Measurements from ENCODE around the gene PPM1H. TPM values are rescaled to one million over a fixed set of nuclear protein-coding genes. Genes with fewer than 3 reads are reported as not detected.

PPM1H gene
- polyA plus RNA-seq, 1 donor: 20.0 TPM

GRCh38 chr12:62911286-62911685, 23.7 kb downstream of the PPM1H start:
- Histone ChIP-seq H3K27ac (ENCODE audit: low read length) (no peak overlapping the region), H3K9me3 (ENCODE audit: control insufficient read depth, low read depth, low read length) (no peaks in the 10 kb centered on the region), H3K27me3 (ENCODE audit: control insufficient read depth, insufficient read depth, low read length) (no peaks in the 10 kb centered on the region), H3K36me3 (ENCODE audit: control insufficient read depth, insufficient read depth, low read length) (peaks cover 3% of the 10 kb centered on the region), H3K4me3 (ENCODE audit: low read length) (no peak overlapping the region), H3K4me1 (ENCODE audit: control insufficient read depth, insufficient read depth, low read length) (peaks cover 4% of the 10 kb centered on the region)
- DNase-seq: no peak
- WGBS (ENCODE audit: insufficient coverage, low lambda C conversion rate): 83% methylated on average over 3 of the region's 4 CpGs

DNA sequence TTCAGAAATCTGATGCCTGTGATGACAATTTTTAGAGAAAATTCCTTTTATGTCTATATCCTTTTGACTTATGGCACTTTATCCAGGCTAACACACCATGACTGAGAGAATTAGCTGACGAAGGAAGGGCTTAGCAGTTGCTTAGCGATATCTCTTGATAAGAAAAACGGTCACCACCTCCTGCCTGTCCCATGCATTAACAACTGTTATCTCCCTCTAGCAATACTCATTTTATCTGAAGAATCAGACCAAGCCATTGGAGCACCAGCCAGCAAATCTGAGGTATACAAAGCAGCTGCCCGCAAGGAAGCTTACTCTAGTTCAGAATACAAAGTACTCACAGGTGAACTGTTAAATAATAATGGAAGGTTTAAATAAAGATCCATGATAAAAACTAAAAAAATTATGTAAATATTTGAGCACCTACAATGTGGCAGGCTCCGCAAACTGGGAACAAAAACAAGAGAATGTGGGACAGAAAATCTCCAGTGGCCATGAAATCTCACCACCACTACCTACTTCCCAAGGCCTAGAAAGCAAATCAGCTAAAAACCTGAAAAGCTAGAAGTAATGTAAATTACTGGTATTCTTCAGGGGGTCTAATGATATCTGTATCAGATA, 24.3 kb downstream of the PPM1H start:
- Histone ChIP-seq H3K36me3 (ENCODE audit: control insufficient read depth, insufficient read depth, low read length) (peaks cover 3% of the 10 kb centered on the region), H3K4me1 (ENCODE audit: control insufficient read depth, insufficient read depth, low read length) (peaks cover 4% of the 10 kb centered on the region), H3K27ac (ENCODE audit: low read length) (no peak overlapping the region), H3K9me3 (ENCODE audit: control insufficient read depth, low read depth, low read length) (no peaks in the 10 kb centered on the region), H3K4me3 (ENCODE audit: low read length) (no peak overlapping the region), H3K27me3 (ENCODE audit: control insufficient read depth, insufficient read depth, low read length) (no peaks in the 10 kb centered on the region)
- 37% methylated on average over 2 of the region's 5 CpGs for WGBS (ENCODE audit: insufficient coverage, low lambda C conversion rate)
- peak; percentile 29 to 58 for DNase-seq

GRCh38 chr12:62909340-62909739, 25.6 kb downstream of the PPM1H start:
- no peak overlapping the region for H3K27ac ChIP-seq (ENCODE audit: low read length)
- H3K4me3 ChIP-seq (ENCODE audit: low read length): no peak overlapping the region
- H3K9me3 ChIP-seq (ENCODE audit: control insufficient read depth, low read depth, low read length): no peaks in the 10 kb centered on the region
- WGBS (ENCODE audit: insufficient coverage, low lambda C conversion rate): no CpG with 5 or more reads among the region's 1 CpG
- H3K27me3 ChIP-seq (ENCODE audit: control insufficient read depth, insufficient read depth, low read length): no peaks in the 10 kb centered on the region
- DNase-seq: no peak
- peaks cover 4% of the 10 kb centered on the region for H3K4me1 ChIP-seq (ENCODE audit: control insufficient read depth, insufficient read depth, low read length)
- peaks cover under 1% of the 10 kb centered on the region for H3K36me3 ChIP-seq (ENCODE audit: control insufficient read depth, insufficient read depth, low read length)

- peaks cover 4% of the 10 kb centered on the region for H3K4me1 ChIP-seq (ENCODE audit: control insufficient read depth, insufficient read depth, low read length)
- 56% methylated on average over 2 of the region's 2 CpGs for WGBS (ENCODE audit: insufficient coverage, low lambda C conversion rate)
- no peaks in the 10 kb centered on the region for H3K9me3 ChIP-seq (ENCODE audit: control insufficient read depth, low read depth, low read length)
- H3K27ac ChIP-seq (ENCODE audit: low read length): no peak overlapping the region
- no peaks in the 10 kb centered on the region for H3K36me3 ChIP-seq (ENCODE audit: control insufficient read depth, insufficient read depth, low read length)
- no peaks in the 10 kb centered on the region for H3K27me3 ChIP-seq (ENCODE audit: control insufficient read depth, insufficient read depth, low read length)
- DNase-seq: no peak
- no peak overlapping the region for H3K4me3 ChIP-seq (ENCODE audit: low read length)
Observed at GRCh38 chr12:62908674-62909073, 26.3 kb downstream of the PPM1H start.

GRCh38 chr12:62907561-62907960, 27.4 kb downstream of the PPM1H start:
- Histone ChIP-seq H3K27me3 (ENCODE audit: control insufficient read depth, insufficient read depth, low read length) (no peaks in the 10 kb centered on the region), H3K4me1 (ENCODE audit: control insufficient read depth, insufficient read depth, low read length) (peaks cover 4% of the 10 kb centered on the region), H3K9me3 (ENCODE audit: control insufficient read depth, low read depth, low read length) (no peaks in the 10 kb centered on the region), H3K27ac (ENCODE audit: low read length) (no peak overlapping the region), H3K4me3 (ENCODE audit: low read length) (no peak overlapping the region), H3K36me3 (ENCODE audit: control insufficient read depth, insufficient read depth, low read length) (no peaks in the 10 kb centered on the region)
- no CpG with 5 or more reads among the region's 2 CpGs for WGBS (ENCODE audit: insufficient coverage, low lambda C conversion rate)
- no peak for DNase-seq

GRCh38 chr12:62907078-62907477, 27.9 kb downstream of the PPM1H start:
- Histone ChIP-seq H3K4me3 (ENCODE audit: low read length) (no peak overlapping the region), H3K9me3 (ENCODE audit: control insufficient read depth, low read depth, low read length) (no peaks in the 10 kb centered on the region), H3K27me3 (ENCODE audit: control insufficient read depth, insufficient read depth, low read length) (no peaks in the 10 kb centered on the region), H3K27ac (ENCODE audit: low read length) (no peak overlapping the region), H3K4me1 (ENCODE audit: control insufficient read depth, insufficient read depth, low read length) (peaks cover 4% of the 10 kb centered on the region), H3K36me3 (ENCODE audit: control insufficient read depth, insufficient read depth, low read length) (no peaks in the 10 kb centered on the region)
- no peak for DNase-seq
- WGBS (ENCODE audit: insufficient coverage, low lambda C conversion rate): no CpG with 5 or more reads among the region's 1 CpG

- Histone ChIP-seq H3K4me1 (ENCODE audit: control insufficient read depth, insufficient read depth, low read length) (no peaks in the 10 kb centered on the region), H3K27me3 (ENCODE audit: control insufficient read depth, insufficient read depth, low read length) (no peaks in the 10 kb centered on the region), H3K36me3 (ENCODE audit: control insufficient read depth, insufficient read depth, low read length) (no peaks in the 10 kb centered on the region), H3K4me3 (ENCODE audit: low read length) (no peak overlapping the region), H3K9me3 (ENCODE audit: control insufficient read depth, low read depth, low read length) (no peaks in the 10 kb centered on the region), H3K27ac (ENCODE audit: low read length) (no peak overlapping the region)
- DNase-seq: no peak
- WGBS (ENCODE audit: insufficient coverage, low lambda C conversion rate): no CpG with 5 or more reads among the region's 4 CpGs
Observed at GRCh38 chr12:62903151-62903550, 31.8 kb downstream of the PPM1H start.

DNA sequence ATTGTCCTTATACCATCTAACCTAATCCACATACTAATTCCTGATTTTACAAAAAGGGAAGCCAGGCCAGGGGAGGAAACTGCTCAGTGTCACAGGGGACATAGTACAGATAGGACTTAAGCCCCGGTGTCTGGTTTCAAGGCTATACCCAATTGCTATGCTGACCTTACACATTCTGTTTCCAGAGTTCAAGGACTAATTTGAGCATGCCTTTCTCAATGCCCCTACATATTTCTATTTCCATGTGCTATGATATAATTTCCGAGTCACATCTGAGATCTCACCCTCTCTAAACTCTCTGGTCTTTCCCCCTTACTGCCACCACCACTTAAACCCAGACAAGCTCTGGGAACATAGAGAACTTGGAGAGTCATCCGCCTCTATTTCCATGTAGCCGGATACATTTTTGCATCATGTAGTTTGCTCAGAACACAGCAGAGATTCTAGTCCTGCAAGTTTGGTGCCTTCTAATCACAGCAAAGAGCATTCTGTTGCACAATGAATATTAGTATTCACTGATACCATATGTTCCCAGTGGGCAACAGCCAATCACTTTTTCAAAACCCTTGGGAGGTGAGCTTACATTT, 34.2 kb downstream of the PPM1H start:
- no peak overlapping the region for H3K27ac ChIP-seq (ENCODE audit: low read length)
- H3K9me3 ChIP-seq (ENCODE audit: control insufficient read depth, low read depth, low read length): no peaks in the 10 kb centered on the region
- H3K4me3 ChIP-seq (ENCODE audit: low read length): no peak overlapping the region
- no peaks in the 10 kb centered on the region for H3K36me3 ChIP-seq (ENCODE audit: control insufficient read depth, insufficient read depth, low read length)
- H3K27me3 ChIP-seq (ENCODE audit: control insufficient read depth, insufficient read depth, low read length): no peaks in the 10 kb centered on the region
- H3K4me1 ChIP-seq (ENCODE audit: control insufficient read depth, insufficient read depth, low read length): no peaks in the 10 kb centered on the region
- no peak for DNase-seq
- WGBS (ENCODE audit: insufficient coverage, low lambda C conversion rate): 92% methylated on average over 2 of the region's 4 CpGs

GRCh38 chr12:62899568-62900390, 35.2 kb downstream of the PPM1H start:
- Histone ChIP-seq H3K9me3 (ENCODE audit: control insufficient read depth, low read depth, low read length) (no peaks in the 10 kb centered on the region), H3K4me3 (ENCODE audit: low read length) (no peak overlapping the region), H3K27me3 (ENCODE audit: control insufficient read depth, insufficient read depth, low read length) (no peaks in the 10 kb centered on the region), H3K36me3 (ENCODE audit: control insufficient read depth, insufficient read depth, low read length) (no peaks in the 10 kb centered on the region), H3K27ac (ENCODE audit: low read length) (no peak overlapping the region), H3K4me1 (ENCODE audit: control insufficient read depth, insufficient read depth, low read length) (no peaks in the 10 kb centered on the region)
- WGBS (ENCODE audit: insufficient coverage, low lambda C conversion rate): no CpG with 5 or more reads among the region's 7 CpGs
- no peak for DNase-seq

DNA sequence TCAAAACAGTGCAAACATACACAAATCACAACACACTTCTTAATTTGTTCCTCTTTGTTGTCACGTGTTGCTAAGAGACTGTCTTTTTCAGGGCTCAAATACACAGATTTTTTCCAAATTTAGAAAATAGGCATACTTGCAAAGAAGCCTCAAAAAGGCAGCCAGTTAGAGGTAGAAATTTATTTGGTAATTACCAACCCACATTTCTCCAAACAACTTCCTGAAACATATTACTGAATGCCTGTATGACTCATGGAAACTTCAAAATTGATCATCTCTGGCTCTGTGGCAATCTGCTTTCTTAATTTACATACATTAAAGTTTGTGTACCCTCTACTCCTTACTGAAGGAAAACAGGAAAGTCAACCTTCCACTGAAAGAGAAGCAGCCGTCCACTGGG, 36.4 kb downstream of the PPM1H start:
- Histone ChIP-seq H3K4me3 (ENCODE audit: low read length) (no peak overlapping the region), H3K9me3 (ENCODE audit: control insufficient read depth, low read depth, low read length) (no peaks in the 10 kb centered on the region), H3K27me3 (ENCODE audit: control insufficient read depth, insufficient read depth, low read length) (no peaks in the 10 kb centered on the region), H3K27ac (ENCODE audit: low read length) (no peak overlapping the region), H3K36me3 (ENCODE audit: control insufficient read depth, insufficient read depth, low read length) (no peaks in the 10 kb centered on the region), H3K4me1 (ENCODE audit: control insufficient read depth, insufficient read depth, low read length) (peaks cover under 1% of the 10 kb centered on the region)
- DNase-seq: no peak
- WGBS (ENCODE audit: insufficient coverage, low lambda C conversion rate): 100% methylated on average over 1 of the region's 2 CpGs
